H4 (cell line): ENCODE data around the gene NUAK1. TPM values are rescaled to one million over a fixed set of nuclear protein-coding genes. Genes with fewer than 3 reads are reported as not detected.

ENCODE experiments used
- DNase-seq: peaks from one replicate; pipeline ENCODE4 v3.0.0-alpha.2; 2015; ENCODE audit warnings: low spot score
- total RNA-seq: library from RNA; depleted of rRNA; stranded (reverse); fragments of >200 nt; shearing (Covaris generic); gene quantifications from 2 replicates; pipeline ENCODE4 v1.2.3, GENCODE V29; 2014

Gene NUAK1
- total RNA-seq, 1 experiment from 2014 or later = 9.4 TPM

DNA sequence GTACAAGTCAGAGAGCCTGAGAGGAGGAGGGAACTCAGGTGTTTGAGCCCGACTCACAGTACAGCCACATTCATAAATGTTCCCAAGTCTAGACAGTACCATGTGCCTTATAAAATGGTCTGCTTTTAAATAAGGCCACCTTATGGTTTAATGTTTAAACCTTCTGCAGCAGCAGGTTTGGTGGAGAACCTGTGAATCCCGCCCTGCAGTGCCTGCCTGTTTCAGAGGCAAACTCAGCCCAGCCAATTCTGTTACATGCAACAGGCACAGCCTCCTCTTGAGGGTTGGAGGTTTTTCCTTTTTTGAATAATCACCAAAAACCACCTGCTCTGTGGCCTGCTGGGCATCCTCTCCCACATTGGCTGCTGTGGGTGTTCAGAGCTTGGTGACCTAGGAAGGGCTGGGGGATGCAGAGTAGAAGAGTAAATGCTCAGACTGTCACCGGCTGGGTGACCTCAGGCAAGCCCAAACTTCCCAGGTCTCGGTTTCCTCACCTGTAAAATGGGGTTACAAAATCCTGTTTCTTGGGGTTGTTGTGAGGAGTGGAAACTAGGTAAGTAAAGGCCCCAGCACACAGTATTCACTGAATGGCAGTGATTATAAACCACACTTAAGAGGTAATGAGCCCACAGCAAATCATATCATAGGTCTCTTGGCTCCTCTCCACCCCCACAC, 28.0 kb downstream of the NUAK1 start:
- no peak for DNase-seq

DNA sequence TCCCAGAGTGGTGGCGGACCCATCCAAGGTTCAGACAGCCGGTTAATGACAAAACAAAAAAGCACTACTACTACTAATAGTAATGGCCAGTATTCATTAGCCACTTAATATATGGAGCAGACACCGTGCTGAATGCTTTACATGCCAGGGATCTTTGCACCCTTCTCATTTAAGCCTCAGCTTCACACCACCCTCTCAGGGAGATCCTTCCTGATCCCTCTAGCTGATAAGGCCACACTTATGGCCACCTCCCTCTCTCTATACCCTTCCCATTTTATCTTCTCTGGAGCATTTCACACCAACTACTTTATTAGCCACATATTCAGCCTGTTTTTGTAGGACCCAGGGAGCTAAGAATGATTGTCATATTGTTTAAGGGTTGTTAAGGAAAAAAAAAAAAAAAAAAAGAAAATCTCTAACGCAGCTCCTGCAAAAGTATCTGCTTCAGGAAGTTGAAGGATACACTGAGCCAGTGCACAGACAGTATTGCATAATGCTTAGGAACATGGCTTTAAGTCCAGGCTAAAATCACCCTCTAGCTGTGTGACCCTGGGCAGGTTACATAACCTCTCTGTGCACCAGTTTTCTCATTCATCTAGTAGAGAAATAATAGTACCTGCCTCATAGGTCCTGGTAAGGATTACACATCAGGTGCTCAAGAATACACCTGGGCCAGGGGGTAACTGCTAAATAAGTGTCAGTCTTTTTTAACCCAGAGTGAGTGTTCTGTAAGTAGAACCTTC, 29.4 kb downstream of the NUAK1 start:
- DNase-seq = no peak

- peak; percentile 43 for DNase-seq
These were observed 30.4 kb downstream of the NUAK1 start for GRCh38 chr12:106108185-106108835.

DNA sequence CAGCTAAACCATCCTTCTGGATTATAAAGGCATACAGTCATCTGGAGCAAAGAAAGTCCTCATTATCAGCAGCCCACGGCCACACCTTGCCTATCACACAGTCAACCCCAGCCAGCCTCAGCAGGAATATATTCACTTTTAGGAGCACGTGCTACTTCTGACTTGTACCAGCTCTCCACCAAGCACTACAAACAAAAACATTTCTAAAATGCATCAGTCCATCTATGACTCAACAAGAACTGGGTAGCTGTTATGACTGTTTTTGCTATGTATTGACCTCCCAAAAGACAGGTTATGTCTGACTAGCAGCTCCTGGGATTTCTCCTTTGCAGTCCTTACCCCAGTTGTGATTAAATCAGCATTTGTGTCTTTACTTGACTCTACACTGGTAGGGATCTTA, 31.2 kb downstream of the NUAK1 start:
- DNase-seq = no peak

DNA sequence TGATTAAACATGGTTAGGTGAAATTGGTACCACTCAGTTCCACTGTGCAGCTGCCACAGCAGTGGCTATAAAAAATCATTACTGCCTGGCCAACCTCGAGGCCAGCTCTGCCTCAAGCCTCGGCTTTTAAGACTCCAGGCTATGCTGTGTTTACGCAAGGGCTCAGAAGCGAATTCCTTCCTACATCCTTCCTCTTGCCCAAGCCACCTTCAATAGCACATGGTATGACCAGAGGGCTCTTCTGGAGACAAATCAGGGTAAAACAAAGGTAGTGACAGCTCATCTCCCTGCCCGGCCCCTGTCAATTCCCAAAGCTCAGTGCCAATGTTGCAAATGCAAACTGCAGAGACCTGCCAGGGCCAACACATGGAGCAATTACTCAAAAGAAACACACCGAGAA, 31.9 kb downstream of the NUAK1 start:
- peak; percentile 77 for DNase-seq

DNA sequence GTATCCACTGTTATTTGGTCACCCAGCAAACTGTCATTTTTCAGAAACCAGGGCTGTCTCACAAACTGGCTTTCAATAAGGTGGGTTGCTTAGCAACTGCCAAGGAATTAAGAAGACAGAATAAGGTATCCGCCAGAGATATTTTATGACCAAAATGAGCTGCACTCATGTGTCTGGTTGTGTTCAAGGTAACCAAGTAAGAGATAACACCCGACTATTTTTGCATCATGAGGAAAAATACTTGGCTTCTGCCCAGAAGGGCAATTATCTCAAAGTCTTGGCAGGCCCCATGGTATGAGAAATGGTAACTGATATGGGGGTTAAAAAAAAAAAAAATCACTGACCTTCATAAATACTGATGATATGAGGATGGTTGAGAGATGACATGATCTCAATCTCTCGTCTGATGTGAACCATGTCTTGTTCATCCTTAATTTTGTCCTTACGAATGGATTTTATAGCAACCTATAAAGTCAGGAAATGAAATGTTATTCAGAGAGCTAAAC, 32.6 kb downstream of the NUAK1 start:
- no peak for DNase-seq

DNA sequence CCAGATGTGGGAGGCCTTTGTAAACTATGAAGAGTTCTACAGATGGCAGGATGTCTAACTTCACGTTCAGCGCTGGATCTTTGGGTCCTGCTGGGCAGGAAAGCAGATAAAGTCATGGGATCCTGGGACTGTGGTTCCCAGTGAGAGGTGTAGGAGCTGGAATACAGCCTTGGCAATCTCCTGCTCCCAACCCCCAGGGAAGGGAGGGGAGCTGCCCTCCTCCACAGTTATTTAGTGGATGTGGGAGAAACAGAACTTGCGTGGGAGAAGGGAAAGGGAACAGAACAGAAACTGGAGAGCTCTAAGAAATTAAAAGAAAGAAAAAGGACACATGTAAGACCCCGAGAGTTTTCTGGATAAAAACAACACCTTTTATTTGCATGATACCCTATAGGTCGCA, 37.0 kb downstream of the NUAK1 start:
- no peak for DNase-seq

GRCh38 chr12:106098691-106099200, 40.0 kb downstream of the NUAK1 start:
- DNase-seq = no peak

- no peak for DNase-seq
These were observed 41.7 kb downstream of the NUAK1 start for GRCh38 chr12:106097011-106097410.

GRCh38 chr12:106096376-106096775, 42.4 kb downstream of the NUAK1 start:
- DNase-seq = no peak

- DNase-seq = no peak
These were observed 44.5 kb downstream of the NUAK1 start for GRCh38 chr12:106094304-106094703.

DNA sequence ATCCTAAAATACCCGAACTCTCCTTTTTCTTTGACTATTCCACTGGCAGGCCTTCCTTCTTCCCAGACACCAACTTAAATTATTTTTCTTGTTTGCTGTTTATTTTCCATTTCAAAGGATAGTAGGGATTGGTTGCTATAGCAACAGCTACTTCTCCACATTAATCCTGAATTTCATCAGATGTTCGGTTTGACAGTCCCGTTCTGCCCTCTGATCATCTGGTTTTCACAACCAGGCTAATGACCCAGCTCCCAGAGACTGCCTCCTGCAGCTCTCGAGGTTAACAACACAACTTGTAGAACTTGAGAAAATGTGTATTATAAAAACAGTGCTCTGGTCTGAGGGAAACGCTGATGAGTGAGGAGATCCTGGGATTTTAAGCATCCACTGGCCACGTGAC, 45.5 kb downstream of the NUAK1 start:
- DNase-seq = no peak

- DNase-seq = no peak
These were observed 47.3 kb downstream of the NUAK1 start for GRCh38 chr12:106091446-106091820.

- peak; percentile 39 for DNase-seq
These were observed 47.9 kb downstream of the NUAK1 start for GRCh38 chr12:106090591-106091445.

DNA sequence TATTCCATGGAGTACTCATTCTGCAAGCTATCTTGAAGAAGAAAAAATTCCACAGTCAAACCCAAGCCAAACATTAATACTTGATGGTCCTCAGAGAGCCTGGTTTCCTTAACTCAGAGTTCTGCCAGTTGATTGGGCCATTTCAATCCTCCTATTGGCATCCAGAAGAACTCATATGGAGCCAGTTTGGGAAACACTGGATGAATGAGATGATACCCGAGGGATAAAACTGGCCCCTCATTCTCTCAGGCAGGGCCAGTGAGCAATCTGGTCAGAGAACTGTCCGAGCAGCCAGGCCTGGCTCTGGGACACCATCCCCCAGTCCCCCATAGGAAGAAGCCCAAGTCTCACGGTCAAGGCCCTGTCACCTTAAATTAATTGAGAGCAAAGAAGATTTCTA, 48.8 kb downstream of the NUAK1 start:
- DNase-seq = no peak

DNA sequence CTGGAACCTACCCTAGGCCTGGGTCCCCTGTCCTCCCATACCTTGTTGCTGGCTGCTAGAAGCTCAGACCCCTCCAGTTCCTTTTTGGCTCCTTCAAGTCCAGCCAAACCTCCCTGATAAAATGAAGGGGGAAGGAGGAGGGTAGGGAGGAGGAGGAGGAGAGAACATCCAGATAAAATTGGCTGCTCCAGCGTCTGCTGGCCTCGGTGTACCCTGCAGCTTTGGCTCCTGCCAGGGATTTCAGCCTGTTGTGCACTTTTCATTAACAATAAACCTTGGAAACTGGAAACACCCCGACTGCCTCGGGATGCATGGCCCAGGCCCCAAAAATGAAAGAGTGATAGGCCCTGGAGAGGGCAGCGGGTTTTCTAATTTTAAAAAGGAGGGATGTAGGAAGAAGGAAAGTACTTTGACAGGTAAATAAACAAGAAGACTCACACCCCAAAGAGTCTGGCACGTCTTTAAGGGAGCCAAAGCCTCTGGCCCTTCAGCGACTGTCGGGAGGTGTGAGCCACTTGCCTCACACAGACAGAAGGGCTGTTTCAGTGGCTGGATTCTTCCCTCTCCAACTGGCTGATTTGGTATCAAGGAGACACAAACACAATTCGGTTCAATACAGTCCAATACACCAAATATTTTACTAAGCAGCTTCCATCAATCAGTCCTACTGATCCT, 49.8 kb downstream of the NUAK1 start:
- no peak for DNase-seq

DNA sequence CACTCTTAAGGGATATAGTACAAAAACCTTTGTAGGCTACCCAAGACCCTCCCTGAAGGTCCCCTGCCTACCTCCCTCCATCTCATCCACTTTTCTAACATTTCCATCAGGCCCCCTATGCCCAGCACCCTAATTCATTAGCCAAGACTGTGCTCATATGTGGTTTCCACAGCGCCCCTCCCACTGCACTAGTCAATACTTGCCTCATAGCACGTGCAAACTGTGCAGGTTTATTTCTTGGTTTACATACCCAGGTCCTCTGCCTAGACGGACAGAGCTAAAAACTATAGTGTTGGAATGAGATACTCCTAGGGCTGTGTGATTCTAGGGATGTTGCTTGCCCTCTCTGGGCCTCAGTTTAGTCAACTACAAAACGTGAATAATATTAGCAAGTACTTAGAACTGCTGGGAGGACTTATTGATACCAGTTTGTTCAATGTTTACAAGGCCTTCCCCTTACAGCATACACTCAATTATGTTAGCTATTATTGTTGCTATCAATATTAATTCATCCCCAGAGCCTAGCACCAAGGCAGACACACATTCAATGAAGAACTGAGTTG, 50.4 kb downstream of the NUAK1 start:
- DNase-seq = no peak

- no peak for DNase-seq
These were observed 52.1 kb downstream of the NUAK1 start for GRCh38 chr12:106086696-106087095.

DNA sequence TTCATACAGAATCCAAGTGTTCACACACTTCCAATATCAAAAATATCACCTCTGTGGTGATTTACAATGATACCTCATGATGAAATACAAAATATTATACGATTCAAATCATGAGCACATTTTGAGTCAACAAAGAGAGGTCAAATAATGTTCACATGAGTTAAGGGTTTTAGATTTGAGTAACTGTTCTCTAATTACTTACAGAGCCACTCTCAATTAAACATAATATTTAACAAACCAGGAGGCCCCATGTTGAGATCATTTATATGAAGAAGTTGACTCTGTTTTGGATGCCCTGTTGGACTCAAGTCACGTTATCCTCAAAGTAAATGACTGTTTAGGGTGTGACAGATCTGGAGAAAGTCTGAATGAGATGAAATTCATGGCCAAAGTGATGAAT, 53.5 kb downstream of the NUAK1 start:
- no peak for DNase-seq

DNA sequence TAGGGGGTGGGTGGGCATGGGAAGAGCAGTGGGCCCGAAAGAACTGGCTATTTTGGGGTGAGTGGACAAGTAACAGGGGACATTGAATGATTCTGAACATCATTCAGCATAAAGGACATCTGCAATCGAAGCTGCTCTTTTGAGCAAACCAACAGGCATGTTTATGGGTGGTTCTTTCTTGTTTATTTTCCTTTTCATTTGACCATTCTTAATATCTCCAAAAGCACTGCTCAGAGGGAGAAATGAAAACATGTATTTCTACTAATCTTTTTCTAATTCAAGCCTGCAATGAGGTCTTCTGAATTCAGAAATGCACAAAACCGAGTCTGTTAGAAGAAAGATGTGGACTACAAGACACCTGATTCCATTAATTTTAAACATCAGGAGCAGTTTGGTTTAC, 54.0 kb downstream of the NUAK1 start:
- no peak for DNase-seq
